HG03045 (cell line): ENCODE results near the gene OAT.

Experiments
- ATAC-seq: cut with Tn5 transposase; IDR thresholded peaks from one replicate; pipeline ENCODE4 v1.9.1; 2021; ENCODE audit warnings: mild to moderate bottlenecking, moderate library complexity; ENCODE audit not compliant: unreplicated experiment

OAT gene

DNA sequence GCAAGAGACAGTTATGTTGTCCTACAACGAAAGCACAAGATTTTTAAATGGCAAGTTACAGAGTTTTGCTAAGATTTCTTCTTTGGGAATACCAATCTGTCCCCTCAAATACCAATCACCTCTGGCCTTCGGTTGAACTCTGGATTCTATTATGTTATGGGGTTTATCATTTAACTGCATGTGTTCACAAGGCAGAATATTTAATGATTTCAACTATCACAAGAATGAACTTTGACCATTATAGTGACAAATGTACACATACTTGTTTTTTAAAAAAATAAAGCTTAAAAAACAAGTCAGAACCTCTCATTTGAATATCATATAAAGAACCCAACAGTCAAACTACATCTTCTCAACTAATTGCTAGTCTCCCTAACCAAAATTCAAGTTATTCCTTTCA is 11.3 kb downstream of the OAT start:
- no peak for ATAC-seq

GRCh38 chr10:124403548-124403947 is 15.2 kb downstream of the OAT start:
- ATAC-seq = peak; percentile 79

DNA sequence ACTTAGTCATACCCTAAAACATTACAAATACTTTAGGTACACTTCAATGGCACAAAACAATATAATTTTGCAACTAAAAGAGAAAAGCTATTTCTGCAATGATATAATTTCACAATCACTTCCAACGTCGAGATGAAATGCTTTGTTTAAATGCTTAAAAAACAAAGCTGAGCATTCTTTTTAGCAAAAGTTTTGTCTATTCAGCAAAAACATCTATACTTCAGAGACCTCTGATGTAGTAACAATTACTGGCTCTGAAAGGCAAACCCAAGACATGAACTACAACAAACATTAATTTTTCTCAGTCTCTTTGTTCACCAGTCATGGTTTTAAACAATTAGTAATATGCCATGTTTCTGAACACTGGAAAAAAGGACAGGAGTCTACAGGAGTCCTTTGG is 16.4 kb downstream of the OAT start:
- ATAC-seq = no peak

DNA sequence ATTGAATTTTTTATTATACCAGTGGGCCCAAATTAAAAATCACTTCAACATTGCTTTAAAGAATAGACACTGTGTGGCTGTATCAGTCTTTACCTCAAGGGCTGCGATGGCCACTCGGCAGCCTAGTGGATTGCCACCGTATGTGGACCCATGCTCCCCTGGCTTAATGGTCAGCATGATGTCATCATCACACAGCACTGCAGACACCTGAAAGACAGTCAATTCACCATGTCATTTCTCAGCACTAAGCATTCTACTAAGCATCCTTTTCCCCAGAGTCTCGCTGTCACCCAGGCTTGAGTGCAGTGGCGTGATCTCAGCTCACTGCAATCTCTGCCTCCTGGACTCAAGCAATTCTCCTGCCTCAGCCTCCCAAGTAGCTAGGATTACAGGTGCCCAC is 17.1 kb downstream of the OAT start:
- no peak for ATAC-seq

- no peak for ATAC-seq
Observed at GRCh38 chr10:124394583-124394982, 24.1 kb downstream of the OAT start.

DNA sequence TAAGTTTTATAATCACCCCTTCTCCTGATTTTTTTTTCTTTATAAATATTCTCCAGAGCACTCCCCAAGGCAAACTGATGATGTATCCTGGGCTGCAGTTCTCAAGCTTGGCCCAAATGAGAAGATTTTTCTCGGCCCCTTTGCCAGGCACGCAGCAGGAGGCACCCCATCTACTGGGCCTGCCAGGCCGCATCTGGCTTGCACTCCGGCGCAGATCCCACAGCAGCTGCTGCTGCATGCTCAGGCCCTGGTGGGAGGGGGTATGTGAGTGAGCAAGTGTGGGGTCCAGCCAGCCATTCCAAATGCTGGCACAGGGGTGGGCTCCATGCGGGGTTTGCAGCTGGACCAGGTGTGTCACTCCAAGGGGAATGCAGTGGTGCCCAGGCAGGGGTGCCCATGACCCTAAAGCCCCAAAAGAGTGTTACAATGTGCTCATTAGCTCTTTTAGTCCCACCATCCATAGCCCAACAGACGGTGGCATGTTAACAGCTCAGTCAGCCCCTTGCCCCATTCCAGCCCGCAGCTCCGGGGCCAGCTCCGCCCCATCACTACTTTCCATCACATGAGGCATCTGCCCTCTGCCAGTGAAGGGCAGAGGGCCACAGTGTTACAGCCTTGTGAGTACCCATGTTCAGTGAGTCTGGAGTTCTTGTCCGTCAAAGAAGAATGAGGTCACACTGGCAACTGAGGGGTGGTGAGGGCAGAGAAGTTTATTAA is 25.9 kb downstream of the OAT start:
- ATAC-seq = no peak

- ATAC-seq = no peak
Observed at GRCh38 chr10:124390471-124391187, 28.1 kb downstream of the OAT start.

DNA sequence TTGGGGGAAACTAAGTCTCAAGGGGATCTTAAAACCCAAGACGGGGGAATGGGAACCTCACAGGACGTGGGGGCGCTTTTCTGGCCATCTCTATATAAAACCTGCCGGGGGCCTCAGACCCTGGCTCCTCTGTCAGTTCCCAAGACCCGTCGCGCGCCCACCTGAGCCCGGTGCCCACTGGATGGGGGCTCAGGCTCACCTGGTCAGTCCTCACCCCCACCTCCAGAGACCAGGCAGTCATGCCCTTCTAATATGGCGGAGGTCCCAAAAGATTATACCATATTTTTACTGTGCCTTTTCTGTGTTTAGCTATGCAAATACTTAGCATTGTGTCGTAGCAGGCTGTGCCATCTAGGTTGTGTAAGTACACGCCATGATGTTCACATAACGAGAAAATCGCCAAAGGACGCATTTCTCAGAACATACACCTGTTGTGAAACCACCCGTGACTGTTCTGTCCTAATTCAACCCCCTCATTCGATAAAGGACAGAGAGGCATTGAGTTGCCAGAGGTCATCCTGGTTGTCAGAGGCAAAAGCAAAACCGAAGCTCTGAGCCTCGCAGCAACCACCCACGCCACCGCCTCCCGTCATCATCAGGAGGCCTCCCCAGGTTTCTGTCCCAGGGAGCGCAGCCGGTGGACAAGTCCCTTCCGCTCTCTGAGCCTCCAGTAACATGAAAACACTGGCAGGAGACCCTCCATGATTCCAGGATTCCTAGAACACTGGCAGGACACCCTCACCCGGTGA is 28.9 kb downstream of the OAT start:
- ATAC-seq = no peak

DNA sequence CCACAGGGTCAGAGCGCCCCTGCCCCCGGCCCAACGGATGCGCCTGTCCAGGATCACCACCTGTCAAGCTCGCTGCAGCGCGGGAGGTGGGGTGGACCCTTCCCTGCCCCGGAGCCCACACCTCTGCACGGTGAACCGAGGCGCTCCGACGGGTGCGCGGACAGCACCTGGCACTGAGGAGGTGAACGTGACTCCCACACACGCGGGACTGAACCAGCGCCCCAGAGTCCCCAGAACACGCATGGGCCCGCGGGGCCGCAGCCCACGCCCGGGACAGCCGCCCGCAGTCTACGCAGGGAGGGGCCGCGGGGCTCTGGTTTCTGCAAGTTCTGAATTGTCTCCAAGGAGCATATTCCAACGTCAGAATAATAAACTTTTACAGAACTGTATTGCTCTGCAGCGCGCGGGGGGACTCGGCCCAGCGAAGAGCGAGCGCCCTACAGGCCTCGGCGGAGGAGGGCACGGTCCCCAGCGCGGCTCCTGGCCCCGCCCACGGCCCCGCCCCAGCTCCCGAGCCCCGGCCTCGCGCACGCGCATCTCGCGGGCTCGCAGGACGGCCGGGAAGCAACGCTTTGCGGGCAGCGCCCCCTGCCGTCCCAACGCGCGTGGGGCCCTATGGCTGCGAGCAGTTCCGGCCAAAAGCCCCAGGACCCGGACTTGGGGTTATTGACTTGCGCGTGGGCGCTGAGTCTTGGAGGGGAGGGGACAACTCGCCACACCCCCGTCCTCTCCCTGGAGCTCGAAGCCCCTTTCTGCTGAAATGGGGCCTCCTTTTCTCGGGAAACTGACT is 29.7 kb downstream of the OAT start:
- peak; percentile 86 for ATAC-seq

- ATAC-seq = no peak
Observed at GRCh38 chr10:124388476-124388822, 30.3 kb downstream of the OAT start.

DNA sequence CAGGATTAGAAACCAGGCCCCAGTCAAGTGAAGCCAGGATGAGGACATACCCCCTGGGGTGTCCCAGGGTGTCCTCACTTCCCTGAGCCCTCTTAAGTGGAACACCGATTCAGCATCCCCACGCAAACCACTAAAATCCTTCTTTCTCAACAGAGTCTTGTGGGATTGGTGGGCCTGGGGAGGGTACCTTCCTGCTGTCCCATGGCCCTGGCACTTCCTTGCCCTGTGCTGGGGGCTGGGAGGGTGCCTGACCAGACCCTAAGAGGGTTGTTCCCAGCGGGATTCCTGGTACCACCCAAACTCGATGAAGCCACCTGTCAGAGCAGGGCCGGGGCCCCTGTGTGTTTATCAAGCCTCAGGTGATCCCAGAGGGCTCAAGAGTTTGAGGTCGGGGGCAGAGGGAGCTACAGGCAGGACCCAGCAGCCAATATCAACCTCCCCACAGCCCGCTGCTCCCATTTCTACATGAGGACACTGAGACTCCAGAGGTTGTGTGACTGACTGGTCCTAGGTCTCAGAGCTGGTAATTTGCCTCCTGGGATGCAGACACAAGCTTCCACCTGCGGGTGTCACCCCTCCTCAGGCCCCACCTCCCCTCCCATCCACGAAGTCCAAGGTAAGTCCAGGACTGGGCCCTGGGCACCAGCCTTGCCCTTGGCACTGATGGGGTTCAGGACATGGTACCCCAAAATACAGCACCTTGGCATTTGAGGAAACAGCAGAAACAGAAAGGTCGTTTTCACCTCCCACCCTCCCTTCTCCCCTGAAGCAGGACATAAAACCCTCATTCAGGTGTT is 31.4 kb downstream of the OAT start:
- ATAC-seq = no peak

GRCh38 chr10:124386186-124387077 is 32.3 kb downstream of the OAT start:
- no peak for ATAC-seq

GRCh38 chr10:124385627-124386185 is 33.0 kb downstream of the OAT start:
- no peak for ATAC-seq

DNA sequence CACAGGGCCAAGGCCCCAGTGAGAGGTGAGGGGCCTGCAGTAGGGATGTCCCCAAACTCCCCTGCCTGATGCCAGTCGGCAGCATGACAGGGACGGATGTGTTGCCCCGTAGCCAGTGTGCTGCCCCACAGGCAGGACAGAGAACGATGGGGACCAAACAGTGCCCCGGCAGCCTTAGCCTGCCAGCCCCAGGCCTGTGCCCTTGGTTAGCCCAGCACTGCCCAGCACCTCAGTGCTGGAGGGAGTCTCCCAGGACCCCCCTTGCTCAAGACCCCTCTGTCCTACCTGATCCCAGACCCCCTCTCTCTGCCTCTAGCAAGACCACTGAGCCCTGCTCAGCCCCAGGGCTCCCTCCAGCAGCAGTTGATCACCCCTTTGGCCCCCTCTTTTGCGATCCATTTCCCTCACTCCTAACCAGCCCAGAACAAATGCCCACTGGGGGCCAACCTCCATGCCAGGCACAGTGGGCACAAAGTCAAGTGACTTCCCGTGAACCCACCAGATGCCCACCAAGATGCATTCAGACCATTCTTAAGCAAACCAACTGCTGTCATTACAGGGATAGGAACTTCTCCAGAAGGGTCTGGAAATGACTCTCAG is 34.0 kb downstream of the OAT start:
- ATAC-seq = no peak

DNA sequence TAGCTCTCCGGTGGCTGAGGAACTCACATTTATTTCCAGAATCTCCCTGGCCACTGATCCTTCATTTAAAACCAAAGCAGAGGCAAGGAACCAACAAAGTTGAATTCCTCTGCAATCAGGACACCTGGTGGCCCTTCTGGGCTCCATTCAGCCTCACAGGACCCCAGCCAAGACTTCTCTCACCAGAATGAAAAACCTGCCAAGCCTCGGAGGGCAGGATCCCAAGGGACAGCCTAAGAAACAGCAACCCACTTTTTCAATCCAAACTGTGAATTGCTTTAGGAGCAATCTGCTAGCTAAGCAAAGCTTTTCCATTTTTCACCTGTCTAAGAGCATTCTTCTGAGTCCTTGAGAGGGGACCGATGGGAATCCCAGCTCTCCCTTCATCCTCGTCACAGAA is 34.6 kb downstream of the OAT start:
- no peak for ATAC-seq

- ATAC-seq = no peak
Observed at GRCh38 chr10:124383496-124383895, 35.2 kb downstream of the OAT start.

DNA sequence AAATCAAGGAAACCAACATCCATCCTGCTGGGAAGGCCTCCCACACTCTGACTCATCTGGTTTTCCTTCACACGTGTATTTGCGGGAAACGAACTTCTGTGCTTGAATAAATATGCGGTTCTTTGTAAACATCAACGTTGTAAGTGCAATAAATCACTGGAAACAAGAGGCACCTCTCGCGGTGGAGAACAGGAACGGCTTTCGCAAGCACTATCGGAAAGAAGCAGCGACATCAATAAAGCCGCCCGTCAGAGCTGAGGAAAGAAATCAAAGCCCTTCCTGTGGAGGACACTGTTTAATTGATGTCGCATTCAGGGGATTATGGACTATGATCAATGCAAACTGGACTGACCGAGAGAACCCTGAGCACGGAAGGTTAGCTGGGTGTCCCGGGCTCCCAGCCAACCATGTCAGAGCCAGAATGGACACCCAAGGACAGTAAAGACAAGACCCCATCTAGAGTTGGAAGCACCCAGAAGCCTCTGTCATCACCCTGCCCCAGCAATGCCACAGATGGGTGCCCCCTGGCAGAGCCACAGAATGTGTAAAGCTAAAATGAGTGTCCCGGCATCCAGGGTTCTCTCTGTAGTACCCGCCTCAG is 37.6 kb downstream of the OAT start:
- no peak for ATAC-seq

- no peak for ATAC-seq
Observed at GRCh38 chr10:124380256-124380995, 38.3 kb downstream of the OAT start.
